Bone marrow (tissue), 2 donors: Measurements from ENCODE around the gene SKP1.
"Not testable (repeated sequence)": the region's sequence is repeated elsewhere in the genome, so short reads cannot be mapped to it uniquely, and the experiment has no call there.

Experiments used
- DNase-seq, 2 donors: peaks; one replicate each; lab custom pipeline; 2025; lab: John Stamatoyannopoulos, UW

Gene SKP1

GRCh38 chr5:134177369-134178095, 782 bp upstream of the SKP1 start:
- no peak for DNase-seq

- no peak for DNase-seq
Measured at GRCh38 chr5:134175921-134176510, 734 bp downstream of the SKP1 start.

- DNase-seq = no peak
Measured at GRCh38 chr5:134174841-134175839, 1.6 kb downstream of the SKP1 start.

- no peak for DNase-seq
Measured at GRCh38 chr5:134171972-134172371, 4.8 kb downstream of the SKP1 start.

GRCh38 chr5:134162592-134162991, 14.2 kb downstream of the SKP1 start:
- DNase-seq = no peak

GRCh38 chr5:134161513-134162395, 15.0 kb downstream of the SKP1 start:
- no peak for DNase-seq

- no peak for DNase-seq
Measured at GRCh38 chr5:134153657-134154056, 23.1 kb downstream of the SKP1 start.

GRCh38 chr5:134153241-134153640, 23.5 kb downstream of the SKP1 start:
- DNase-seq = no peak

GRCh38 chr5:134152173-134152832, 24.4 kb downstream of the SKP1 start:
- DNase-seq = not testable (repeated sequence)

- no peak for DNase-seq
Measured at GRCh38 chr5:134151723-134152122, 25.0 kb downstream of the SKP1 start.

GRCh38 chr5:134149571-134150303, 27.0 kb downstream of the SKP1 start:
- no peak for DNase-seq

- no peak for DNase-seq
Measured at GRCh38 chr5:134148986-134149539, 27.7 kb downstream of the SKP1 start.

- no peak for DNase-seq
Measured at GRCh38 chr5:134148316-134148715, 28.4 kb downstream of the SKP1 start.

- no peak for DNase-seq
Measured at GRCh38 chr5:134146651-134147518, 29.9 kb downstream of the SKP1 start.

- peak; percentile 52 to 55 for DNase-seq
Measured at GRCh38 chr5:134145779-134146581, 30.8 kb downstream of the SKP1 start.

- no peak for DNase-seq
Measured at GRCh38 chr5:134145041-134145757, 31.6 kb downstream of the SKP1 start.
